Smooth muscle cell (in vitro differentiated cells): ENCODE measurements around the gene ALAD. TPM values are rescaled to one million over a fixed set of nuclear protein-coding genes. Genes with fewer than 3 reads are reported as not detected.

Experiments
- DNase-seq: peaks from one replicate; lab custom pipeline; 2025; ENCODE audit not compliant: unreplicated experiment; lab: John Stamatoyannopoulos, UW
- H2AFZ ChIP-seq: fragments of 200-600 bp; sonication (generic); 2 replicates; pipeline ENCODE4 v1.6.0; 2016; ENCODE audit warnings: antibody characterized with exemption, low read depth, mild to moderate bottlenecking
- H3F3A ChIP-seq: fragments of 200-600 bp; sonication (generic); 2 replicates; pipeline ENCODE4 v1.6.0; 2017; ENCODE audit warnings: antibody characterized with exemption, low read depth
- H3K27ac ChIP-seq: fragments of 200-600 bp; sonication (generic); 2 replicates; pipeline ENCODE4 v1.5.1; 2016; ENCODE audit warnings: low read depth, mild to moderate bottlenecking
- H3K27me3 ChIP-seq: fragments of 200-600 bp; sonication (generic); 2 replicates; pipeline ENCODE4 v1.6.1; 2016; ENCODE audit warnings: low read depth, mild to moderate bottlenecking
- H3K36me3 ChIP-seq: fragments of 200-600 bp; sonication (generic); 2 replicates; pipeline ENCODE4 v1.5.1; 2016; ENCODE audit warnings: low read depth
- H3K4me1 ChIP-seq: fragments of 200-600 bp; sonication (generic); 2 replicates; pipeline ENCODE4 v1.5.1; 2016; ENCODE audit warnings: low read depth
- H3K4me2 ChIP-seq: fragments of 200-600 bp; sonication (generic); 2 replicates; pipeline ENCODE4 v1.6.0; 2016; ENCODE audit warnings: mild to moderate bottlenecking
- H3K4me3 ChIP-seq: fragments of 200-600 bp; sonication (generic); 2 replicates; pipeline ENCODE4 v1.5.1; 2016; ENCODE audit warnings: mild to moderate bottlenecking
- H3K79me2 ChIP-seq: fragments of 200-600 bp; sonication (generic); 2 replicates; pipeline ENCODE4 v1.6.0; 2016; ENCODE audit warnings: low read depth, mild to moderate bottlenecking
- H3K9ac ChIP-seq: fragments of 200-600 bp; sonication (generic); 2 replicates; pipeline ENCODE4 v1.6.0; 2016; ENCODE audit warnings: low read depth
- H3K9me3 ChIP-seq: fragments of 200-600 bp; sonication (generic); replicated peaks from 2 replicates; pipeline ENCODE4 v1.5.1; 2016; ENCODE audit warnings: low read depth
- H4K20me1 ChIP-seq: fragments of 200-600 bp; sonication (generic); 2 replicates; pipeline ENCODE4 v1.6.0; 2016; ENCODE audit warnings: low read depth
- CTCF ChIP-seq: fragments of 200-600 bp; sonication (generic); IDR thresholded peaks from 2 replicates; pipeline ENCODE4 v1.5.1; 2017; ENCODE audit warnings: borderline replicate concordance, mild to moderate bottlenecking, antibody characterized with exemption; ENCODE audit not compliant: insufficient read depth, poor library complexity, severe bottlenecking
- WGBS: methylation state at CpG from one replicate; pipeline ENCODE4 v1.1.7; 2016; ENCODE audit warnings: low lambda C conversion rate; 5-methylcytosine and 5-hydroxymethylcytosine counted together
- polyA plus RNA-seq: library from polyadenylated mRNA; unstranded; fragments of >200 nt; fragmentation: Nextera tagmentation; extraction: Ambion mirVana; gene quantifications from 2 replicates; pipeline ENCODE4 v1.2.1, GENCODE V29; 2016
- total RNA-seq: library from RNA; depleted of rRNA; stranded (reverse); fragments of >200 nt; gene quantifications from 2 replicates; pipeline ENCODE4 v1.2.3, GENCODE V29; 2014

ALAD gene
- total and polyA plus RNA-seq, 2 experiments from 2014 or later = 7.1 to 15.4 TPM

GRCh38 chr9:113372059-113372458 lies 29.0 kb downstream of the ALAD start:
- Histone ChIP-seq H3K4me2 (no peak overlapping the region), H3K79me2 (no peaks in the 10 kb centered on the region), H2AFZ (no peak overlapping the region), H3K36me3 (no peaks in the 10 kb centered on the region), H3K9ac (no peak overlapping the region), H3K4me1 (no peaks in the 10 kb centered on the region), H3K27me3 (no peaks in the 10 kb centered on the region), H3F3A (no peaks in the 10 kb centered on the region), H3K27ac (no peak overlapping the region), H4K20me1 (no peaks in the 10 kb centered on the region), H3K9me3 (no peaks in the 10 kb centered on the region), H3K4me3 (no peak overlapping the region)
- no peak for TF ChIP-seq CTCF
- WGBS = 93% methylated on average over 5 of the region's 5 CpGs
- DNase-seq = no peak

- DNase-seq = no peak
- Histone ChIP-seq H3K27ac (no peak overlapping the region), H3F3A (no peaks in the 10 kb centered on the region), H4K20me1 (no peaks in the 10 kb centered on the region), H3K4me3 (no peak overlapping the region), H3K9me3 (no peaks in the 10 kb centered on the region), H3K36me3 (no peaks in the 10 kb centered on the region), H3K9ac (no peak overlapping the region), H3K4me2 (no peak overlapping the region), H2AFZ (no peak overlapping the region), H3K4me1 (no peaks in the 10 kb centered on the region), H3K27me3 (no peaks in the 10 kb centered on the region), H3K79me2 (no peaks in the 10 kb centered on the region)
- TF ChIP-seq CTCF = no peak
- WGBS = 87% methylated on average over 8 of the region's 8 CpGs
Observed at GRCh38 chr9:113370806-113371325, 30.2 kb downstream of the ALAD start.

- Histone ChIP-seq H3K4me3 (no peak overlapping the region), H3K4me2 (no peak overlapping the region), H3K9me3 (no peaks in the 10 kb centered on the region), H3K9ac (no peak overlapping the region), H3K27me3 (no peaks in the 10 kb centered on the region), H3K4me1 (no peaks in the 10 kb centered on the region), H4K20me1 (no peaks in the 10 kb centered on the region), H3K27ac (no peak overlapping the region), H3K36me3 (no peaks in the 10 kb centered on the region), H3K79me2 (no peaks in the 10 kb centered on the region), H2AFZ (no peak overlapping the region), H3F3A (no peaks in the 10 kb centered on the region)
- 89% methylated on average over 11 of the region's 11 CpGs for WGBS
- no peak for DNase-seq
- TF ChIP-seq CTCF = no peak
Observed at GRCh38 chr9:113369855-113370140, 31.3 kb downstream of the ALAD start.

GRCh38 chr9:113368982-113369854 lies 31.9 kb downstream of the ALAD start:
- no peak overlapping the region for H3K27ac ChIP-seq
- H3K4me2 ChIP-seq = no peak overlapping the region
- H3F3A ChIP-seq = no peaks in the 10 kb centered on the region
- no peaks in the 10 kb centered on the region for H3K27me3 ChIP-seq
- H3K36me3 ChIP-seq = no peaks in the 10 kb centered on the region
- H4K20me1 ChIP-seq = no peaks in the 10 kb centered on the region
- DNase-seq = no peak
- no peaks in the 10 kb centered on the region for H3K9me3 ChIP-seq
- no peaks in the 10 kb centered on the region for H3K4me1 ChIP-seq
- TF ChIP-seq CTCF = no peak
- H3K9ac ChIP-seq = no peak overlapping the region
- no peak overlapping the region for H3K4me3 ChIP-seq
- no peaks in the 10 kb centered on the region for H3K79me2 ChIP-seq
- 87% methylated on average over 13 of the region's 13 CpGs for WGBS
- no peak overlapping the region for H2AFZ ChIP-seq
